K562 treated with DMSO at 1 percent for 48 hours (cell line): ENCODE measurements around the gene VSTM4. TPM values are rescaled to one million over a fixed set of nuclear protein-coding genes. Genes with fewer than 3 reads are reported as not detected.

ENCODE experiments used
- total RNA-seq: library from RNA; unstranded; fragments of 300-600 nt; gene quantifications from 2 replicates; pipeline ENCODE4 v1.2.3, GENCODE V29; 2022; ENCODE audit warnings: low replicate concordance; ENCODE audit errors: extremely low read depth

VSTM4 gene
- not detected in 2 replicates for total RNA-seq

GRCh38 chr10:49115015-49115795 lies at the start of gene VSTM4:
VSTM4 (minus strand) TSS chr10:49115522; CDS start chr10:49115485, 37 bp downstream.

GRCh38 chr10:49133706-49134248 lies 18.5 kb upstream of the VSTM4 start, which contains the start of gene FAM170B:
FAM170B (minus strand) TSS chr10:49134021; CDS start chr10:49133918, 103 bp downstream.

Other genes with a start within 250 kb of the VSTM4 start
- gene LRRC18, start 175.7 kb downstream of the VSTM4 start, total RNA-seq, result not detected in 2 replicates
- gene FAM170B, start 18.5 kb upstream of the VSTM4 start, total RNA-seq, result not detected in 2 replicates
- not detected in 2 replicates for gene TMEM273, start 72.9 kb upstream of the VSTM4 start, total RNA-seq
- not detected in 2 replicates for gene C10orf71, start 183.6 kb upstream of the VSTM4 start, total RNA-seq